Measurements from ENCODE around the gene ERAP2.
A peak's percentile ranks its signal among the peaks of the same experiment; 100 is the strongest.

The ERAP2 gene

GRCh38 chr5:96863114-96863513 lies 13.2 kb upstream of the ERAP2 start:
- H3K23ac ChIP-seq (ENCODE audit: low read depth, low read length, poor library complexity): no peak overlapping the region
- H3K27me3 ChIP-seq (ENCODE audit: control insufficient read depth in 3 of 3, insufficient read depth in 3 of 3, low read depth in 1 of 3, low read length in 3 of 3): no peaks in the 10 kb centered on the region
- no peak overlapping the region for H3K27ac ChIP-seq (replicated peaks; ENCODE audit: low read length)
- H3K4ac ChIP-seq (ENCODE audit: low read length): no peak overlapping the region
- H2AK5ac ChIP-seq (ENCODE audit: low read depth, low read length): no peak overlapping the region
- H3K79me1 ChIP-seq (ENCODE audit: low read depth, low read length): no peaks in the 10 kb centered on the region
- no peaks in the 10 kb centered on the region for H3K9me3 ChIP-seq (replicated peaks in 1 of 2; ENCODE audit: control insufficient read depth in 2 of 2, insufficient read depth in 1 of 2, low read depth in 1 of 2, low read length in 2 of 2)
- H2BK120ac ChIP-seq (ENCODE audit: low read depth, low read length): no peak overlapping the region
- no peak overlapping the region for H2AFZ ChIP-seq (ENCODE audit: low read length)
- H4K91ac ChIP-seq (ENCODE audit: low read depth, low read length, poor library complexity): no peak overlapping the region
- no peak overlapping the region for H2BK5ac ChIP-seq (ENCODE audit: low read length)
- peak overlapping the region; percentile 6 for H3K18ac ChIP-seq (ENCODE audit: low read length)
- no peak overlapping the region for H3K4me2 ChIP-seq (ENCODE audit: insufficient read depth, low read length, poor library complexity, severe bottlenecking)
- no peak overlapping the region for H2BK15ac ChIP-seq (ENCODE audit: low read length)
- H3K36me3 ChIP-seq (replicated peaks in 1 of 2; ENCODE audit: control insufficient read depth in 2 of 2, insufficient read depth in 2 of 2, low read length in 2 of 2): no peaks in the 10 kb centered on the region
- H3K14ac ChIP-seq (ENCODE audit: low read length): no peak overlapping the region
- no peak overlapping the region for H3K9ac ChIP-seq (ENCODE audit: low read depth, low read length, poor library complexity)
- no CpG with 5 or more reads among the region's 2 CpGs for WGBS, 2 donors (ENCODE audit: extremely low coverage in 2 of 2, insufficient read length in 2 of 2, insufficient replicate concordance in 1 of 2)
- H3K4me1 ChIP-seq (ENCODE audit: control insufficient read depth in 2 of 2, insufficient read depth in 1 of 2, low read depth in 1 of 2, low read length in 2 of 2): no peaks in the 10 kb centered on the region
- no peak for DNase-seq (ENCODE audit: low spot score)
- no peak overlapping the region for H3K4me3 ChIP-seq (ENCODE audit: low read length in 2 of 2)
- H2BK12ac ChIP-seq (ENCODE audit: low read length): no peak overlapping the region
- H4K8ac ChIP-seq (ENCODE audit: low read depth, low read length): no peak overlapping the region

GRCh38 chr5:96863949-96864584 lies 12.2 kb upstream of the ERAP2 start:
- Histone ChIP-seq H3K9ac (ENCODE audit: low read depth, low read length, poor library complexity) (no peak overlapping the region), H4K8ac (ENCODE audit: low read depth, low read length) (no peak overlapping the region), H3K18ac (ENCODE audit: low read length) (no peak overlapping the region), H2BK12ac (ENCODE audit: low read length) (no peak overlapping the region), H3K27ac (replicated peaks; ENCODE audit: low read length) (no peak overlapping the region), H3K4me3 (ENCODE audit: low read length in 2 of 2) (no peak overlapping the region), H3K27me3 (ENCODE audit: control insufficient read depth in 3 of 3, insufficient read depth in 3 of 3, low read depth in 1 of 3, low read length in 3 of 3) (no peaks in the 10 kb centered on the region), H3K9me3 (replicated peaks in 1 of 2; ENCODE audit: control insufficient read depth in 2 of 2, insufficient read depth in 1 of 2, low read depth in 1 of 2, low read length in 2 of 2) (no peaks in the 10 kb centered on the region), H2AK5ac (ENCODE audit: low read depth, low read length) (no peak overlapping the region), H3K79me1 (ENCODE audit: low read depth, low read length) (no peaks in the 10 kb centered on the region), H3K14ac (ENCODE audit: low read length) (no peak overlapping the region), H4K91ac (ENCODE audit: low read depth, low read length, poor library complexity) (no peak overlapping the region), H3K4ac (ENCODE audit: low read length) (no peak overlapping the region), H3K23ac (ENCODE audit: low read depth, low read length, poor library complexity) (no peak overlapping the region), H2AFZ (ENCODE audit: low read length) (no peak overlapping the region), H3K4me2 (ENCODE audit: insufficient read depth, low read length, poor library complexity, severe bottlenecking) (no peak overlapping the region), H3K4me1 (ENCODE audit: control insufficient read depth in 2 of 2, insufficient read depth in 1 of 2, low read depth in 1 of 2, low read length in 2 of 2) (no peaks in the 10 kb centered on the region), H2BK120ac (ENCODE audit: low read depth, low read length) (no peak overlapping the region), H3K36me3 (replicated peaks in 1 of 2; ENCODE audit: control insufficient read depth in 2 of 2, insufficient read depth in 2 of 2, low read length in 2 of 2) (no peaks in the 10 kb centered on the region), H2BK5ac (ENCODE audit: low read length) (no peak overlapping the region), H2BK15ac (ENCODE audit: low read length) (no peak overlapping the region)
- WGBS, 2 donors (ENCODE audit: extremely low coverage in 2 of 2, insufficient read length in 2 of 2, insufficient replicate concordance in 1 of 2): no CpG with 5 or more reads among the region's 3 CpGs
- no peak for DNase-seq (ENCODE audit: low spot score)

GRCh38 chr5:96864922-96865530 lies 11.3 kb upstream of the ERAP2 start:
- H4K8ac ChIP-seq (ENCODE audit: low read depth, low read length): no peak overlapping the region
- H3K27ac ChIP-seq (replicated peaks; ENCODE audit: low read length): no peak overlapping the region
- H3K79me1 ChIP-seq (ENCODE audit: low read depth, low read length): no peaks in the 10 kb centered on the region
- H3K23ac ChIP-seq (ENCODE audit: low read depth, low read length, poor library complexity): no peak overlapping the region
- WGBS, 2 donors (ENCODE audit: extremely low coverage in 2 of 2, insufficient read length in 2 of 2, insufficient replicate concordance in 1 of 2): no CpG with 5 or more reads among the region's 1 CpG
- no peak overlapping the region for H3K18ac ChIP-seq (ENCODE audit: low read length)
- no peak overlapping the region for H3K9ac ChIP-seq (ENCODE audit: low read depth, low read length, poor library complexity)
- H3K4ac ChIP-seq (ENCODE audit: low read length): no peak overlapping the region
- H3K4me1 ChIP-seq (ENCODE audit: control insufficient read depth in 2 of 2, insufficient read depth in 1 of 2, low read depth in 1 of 2, low read length in 2 of 2): peaks cover 2% of the 10 kb centered on the region in 2 donors
- H3K14ac ChIP-seq (ENCODE audit: low read length): no peak overlapping the region
- H3K4me2 ChIP-seq (ENCODE audit: insufficient read depth, low read length, poor library complexity, severe bottlenecking): no peak overlapping the region
- no peak overlapping the region for H2BK12ac ChIP-seq (ENCODE audit: low read length)
- H2BK15ac ChIP-seq (ENCODE audit: low read length): no peak overlapping the region
- no peak overlapping the region for H2AK5ac ChIP-seq (ENCODE audit: low read depth, low read length)
- no peak overlapping the region for H2BK120ac ChIP-seq (ENCODE audit: low read depth, low read length)
- no peaks in the 10 kb centered on the region for H3K9me3 ChIP-seq (replicated peaks in 1 of 2; ENCODE audit: control insufficient read depth in 2 of 2, insufficient read depth in 1 of 2, low read depth in 1 of 2, low read length in 2 of 2)
- DNase-seq (ENCODE audit: low spot score): no peak
- H3K36me3 ChIP-seq (replicated peaks in 1 of 2; ENCODE audit: control insufficient read depth in 2 of 2, insufficient read depth in 2 of 2, low read length in 2 of 2): no peaks in the 10 kb centered on the region
- H3K4me3 ChIP-seq (ENCODE audit: low read length in 2 of 2): no peak overlapping the region
- H2AFZ ChIP-seq (ENCODE audit: low read length): no peak overlapping the region
- H3K27me3 ChIP-seq (ENCODE audit: control insufficient read depth in 3 of 3, insufficient read depth in 3 of 3, low read depth in 1 of 3, low read length in 3 of 3): no peaks in the 10 kb centered on the region
- H2BK5ac ChIP-seq (ENCODE audit: low read length): no peak overlapping the region
- no peak overlapping the region for H4K91ac ChIP-seq (ENCODE audit: low read depth, low read length, poor library complexity)

- Histone ChIP-seq H2BK12ac (ENCODE audit: low read length) (no peak overlapping the region), H2BK5ac (ENCODE audit: low read length) (no peak overlapping the region), H3K36me3 (replicated peaks in 1 of 2; ENCODE audit: control insufficient read depth in 2 of 2, insufficient read depth in 2 of 2, low read length in 2 of 2) (no peaks in the 10 kb centered on the region), H2AK5ac (ENCODE audit: low read depth, low read length) (no peak overlapping the region), H3K79me1 (ENCODE audit: low read depth, low read length) (no peaks in the 10 kb centered on the region), H2BK15ac (ENCODE audit: low read length) (no peak overlapping the region), H3K27me3 (ENCODE audit: control insufficient read depth in 3 of 3, insufficient read depth in 3 of 3, low read depth in 1 of 3, low read length in 3 of 3) (no peaks in the 10 kb centered on the region), H3K23ac (ENCODE audit: low read depth, low read length, poor library complexity) (no peak overlapping the region), H3K9me3 (replicated peaks in 1 of 2; ENCODE audit: control insufficient read depth in 2 of 2, insufficient read depth in 1 of 2, low read depth in 1 of 2, low read length in 2 of 2) (no peaks in the 10 kb centered on the region), H3K9ac (ENCODE audit: low read depth, low read length, poor library complexity) (no peak overlapping the region), H3K4me3 (ENCODE audit: low read length in 2 of 2) (no peak overlapping the region), H3K4me1 (ENCODE audit: control insufficient read depth in 2 of 2, insufficient read depth in 1 of 2, low read depth in 1 of 2, low read length in 2 of 2) (peaks cover 9 to 12% of the 10 kb centered on the region in 2 donors), H3K27ac (replicated peaks; ENCODE audit: low read length) (no peak overlapping the region), H3K4me2 (ENCODE audit: insufficient read depth, low read length, poor library complexity, severe bottlenecking) (no peak overlapping the region), H4K91ac (ENCODE audit: low read depth, low read length, poor library complexity) (no peak overlapping the region), H3K4ac (ENCODE audit: low read length) (no peak overlapping the region), H4K8ac (ENCODE audit: low read depth, low read length) (no peak overlapping the region), H2AFZ (ENCODE audit: low read length) (no peak overlapping the region), H3K14ac (ENCODE audit: low read length) (no peak overlapping the region), H2BK120ac (ENCODE audit: low read depth, low read length) (no peak overlapping the region), H3K18ac (ENCODE audit: low read length) (no peak overlapping the region)
- no CpG with 5 or more reads among the region's 6 CpGs for WGBS, 2 donors (ENCODE audit: extremely low coverage in 2 of 2, insufficient read length in 2 of 2, insufficient replicate concordance in 1 of 2)
- DNase-seq (ENCODE audit: low spot score): peak; percentile 30
Measured at GRCh38 chr5:96868603-96869371, 7.5 kb upstream of the ERAP2 start.
